HG03066 (cell line): ENCODE data around the gene IMPA2.
A peak's percentile ranks its signal among the peaks of the same experiment; 100 is the strongest.
"Not testable (repeated sequence)": the region's sequence is repeated elsewhere in the genome, so short reads cannot be mapped to it uniquely, and the experiment has no call there.

Experiments used
- ATAC-seq: cut with Tn5 transposase; IDR thresholded peaks from one replicate; pipeline ENCODE4 v1.9.1; 2021; ENCODE audit warnings: low read depth; ENCODE audit not compliant: unreplicated experiment

The IMPA2 gene

GRCh38 chr18:11960743-11961380 lies 20.4 kb upstream of the IMPA2 start:
- no peak for ATAC-seq

GRCh38 chr18:11962597-11962996 lies 18.7 kb upstream of the IMPA2 start:
- no peak for ATAC-seq

- no peak for ATAC-seq
Observed at GRCh38 chr18:11963991-11964484, 17.3 kb upstream of the IMPA2 start.

- no peak for ATAC-seq
Observed at GRCh38 chr18:11969904-11970835, 11.1 kb upstream of the IMPA2 start.

GRCh38 chr18:11970836-11971226 lies 10.5 kb upstream of the IMPA2 start:
- not testable (repeated sequence) for ATAC-seq

- ATAC-seq: no peak
Observed at GRCh38 chr18:11972371-11973174, 8.7 kb upstream of the IMPA2 start.

GRCh38 chr18:11974741-11975325 lies 6.5 kb upstream of the IMPA2 start:
- ATAC-seq: no peak

- ATAC-seq: no peak
Observed at GRCh38 chr18:11975723-11976122, 5.6 kb upstream of the IMPA2 start.

- ATAC-seq: no peak
Observed at GRCh38 chr18:11976315-11977152, 4.8 kb upstream of the IMPA2 start.

- no peak for ATAC-seq
Observed at GRCh38 chr18:11977153-11977466, 4.2 kb upstream of the IMPA2 start.

GRCh38 chr18:11978956-11979355 lies 2.4 kb upstream of the IMPA2 start:
- no peak for ATAC-seq

GRCh38 chr18:11980163-11980493 lies 1.2 kb upstream of the IMPA2 start:
- no peak for ATAC-seq

- ATAC-seq: peak; percentile 73
Observed at GRCh38 chr18:11980494-11981191, 664 bp upstream of the IMPA2 start.

- peak; percentile 14 for ATAC-seq
Observed at GRCh38 chr18:11981543-11982366, 448 bp downstream of the IMPA2 start.

GRCh38 chr18:11982981-11983380 lies 1.7 kb downstream of the IMPA2 start:
- ATAC-seq: no peak

GRCh38 chr18:11983592-11983991 lies 2.3 kb downstream of the IMPA2 start:
- no peak for ATAC-seq

- no peak for ATAC-seq
Observed at GRCh38 chr18:11984091-11984490, 2.8 kb downstream of the IMPA2 start.

GRCh38 chr18:11985586-11985985 lies 4.3 kb downstream of the IMPA2 start:
- no peak for ATAC-seq

GRCh38 chr18:11986061-11986460 lies 4.8 kb downstream of the IMPA2 start:
- no peak for ATAC-seq
